ENCODE measurements around the gene GAS2L3.

The GAS2L3 gene

DNA sequence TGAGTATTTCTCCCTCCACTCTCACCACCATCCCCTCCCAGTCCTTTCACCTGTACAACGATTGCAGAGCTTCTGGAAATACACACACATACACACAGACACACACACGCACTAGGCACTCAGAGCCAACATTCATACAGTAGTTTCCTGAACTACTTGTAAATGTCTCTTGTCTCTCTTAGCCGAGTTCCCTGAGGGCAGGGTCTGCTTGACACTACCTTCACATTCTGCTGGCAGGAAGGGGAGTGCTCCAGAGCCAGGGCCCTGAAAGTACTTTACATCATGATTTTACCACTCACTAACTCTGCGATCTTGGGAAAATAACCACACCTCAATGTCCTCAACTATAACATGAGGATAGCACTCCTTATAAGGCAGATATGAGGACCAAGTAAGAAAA lies 82.7 kb downstream of the GAS2L3 start:
- H3K4me3 ChIP-seq (replicated peaks; ENCODE audit: low read depth, low read length) = no peak overlapping the region
- DNase-seq (ENCODE audit: low read depth) = no peak
- TF ChIP-seq, protein P1, sequence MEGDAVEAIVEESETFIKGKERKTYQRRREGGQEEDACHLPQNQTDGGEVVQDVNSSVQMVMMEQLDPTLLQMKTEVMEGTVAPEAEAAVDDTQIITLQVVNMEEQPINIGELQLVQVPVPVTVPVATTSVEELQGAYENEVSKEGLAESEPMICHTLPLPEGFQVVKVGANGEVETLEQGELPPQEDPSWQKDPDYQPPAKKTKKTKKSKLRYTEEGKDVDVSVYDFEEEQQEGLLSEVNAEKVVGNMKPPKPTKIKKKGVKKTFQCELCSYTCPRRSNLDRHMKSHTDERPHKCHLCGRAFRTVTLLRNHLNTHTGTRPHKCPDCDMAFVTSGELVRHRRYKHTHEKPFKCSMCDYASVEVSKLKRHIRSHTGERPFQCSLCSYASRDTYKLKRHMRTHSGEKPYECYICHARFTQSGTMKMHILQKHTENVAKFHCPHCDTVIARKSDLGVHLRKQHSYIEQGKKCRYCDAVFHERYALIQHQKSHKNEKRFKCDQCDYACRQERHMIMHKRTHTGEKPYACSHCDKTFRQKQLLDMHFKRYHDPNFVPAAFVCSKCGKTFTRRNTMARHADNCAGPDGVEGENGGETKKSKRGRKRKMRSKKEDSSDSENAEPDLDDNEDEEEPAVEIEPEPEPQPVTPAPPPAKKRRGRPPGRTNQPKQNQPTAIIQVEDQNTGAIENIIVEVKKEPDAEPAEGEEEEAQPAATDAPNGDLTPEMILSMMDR (IDR thresholded peaks at IDR 0.05; ENCODE audit: low read length, missing control alignments) = no peak

DNA sequence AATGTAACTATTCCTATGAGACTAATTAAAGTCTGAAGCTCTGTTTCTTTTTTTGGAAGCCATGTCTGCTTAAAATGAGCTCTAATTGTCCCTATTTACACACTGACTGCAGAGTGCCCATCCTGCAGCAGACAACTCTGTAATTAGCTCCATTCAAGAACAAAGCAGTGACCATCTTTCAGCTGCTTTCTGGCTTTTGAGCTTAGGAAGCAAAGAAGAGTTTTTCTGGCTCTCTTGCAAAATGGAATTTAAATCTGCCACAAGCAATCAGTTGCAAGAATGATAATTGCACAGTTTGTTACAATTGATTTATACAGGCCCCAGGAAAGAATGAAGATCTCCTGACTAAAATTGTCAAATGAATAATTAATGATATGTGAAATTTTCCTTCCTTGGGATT lies 83.4 kb downstream of the GAS2L3 start:
- H3K4me3 ChIP-seq (replicated peaks; ENCODE audit: low read depth, low read length) = no peak overlapping the region
- DNase-seq (ENCODE audit: low read depth) = no peak
- TF ChIP-seq, protein P1 (IDR thresholded peaks at IDR 0.05; ENCODE audit: low read length, missing control alignments) = no peak

DNA sequence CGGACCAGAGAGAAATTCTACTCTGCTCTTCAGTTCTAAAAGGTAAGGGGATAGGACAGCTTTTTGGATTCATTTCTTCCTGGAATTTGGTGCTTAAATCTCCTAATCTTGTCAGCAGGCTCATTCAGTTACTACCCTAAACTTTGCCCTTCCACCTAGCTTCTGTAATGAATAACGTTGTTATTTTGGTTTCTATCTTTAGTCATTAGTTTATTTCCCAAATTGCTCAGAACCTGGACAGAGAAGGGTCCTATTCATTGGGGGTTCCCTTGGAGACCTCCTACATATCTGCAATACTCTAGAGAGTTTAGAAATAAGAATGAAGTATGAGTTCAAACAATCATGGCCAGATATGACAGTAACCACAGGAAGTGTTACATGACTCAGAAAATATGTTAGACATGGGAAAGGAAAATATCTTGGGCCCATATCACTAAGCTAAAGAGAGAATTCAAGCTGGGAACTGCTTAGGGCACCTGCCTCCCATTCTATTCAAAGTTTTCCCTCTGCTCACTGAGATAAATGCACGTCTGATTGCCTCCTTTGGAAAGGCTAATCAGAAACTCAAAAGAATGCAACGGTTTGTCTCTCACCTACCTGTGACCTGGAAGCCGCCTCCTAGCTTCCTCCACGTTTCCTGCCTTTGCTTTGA lies 87.9 kb downstream of the GAS2L3 start:
- H3K4me3 ChIP-seq (replicated peaks; ENCODE audit: low read depth, low read length) = no peak overlapping the region
- TF ChIP-seq, protein P1 (IDR thresholded peaks at IDR 0.05; ENCODE audit: low read length, missing control alignments) = no peak
- DNase-seq (ENCODE audit: low read depth) = peak; percentile 60

DNA sequence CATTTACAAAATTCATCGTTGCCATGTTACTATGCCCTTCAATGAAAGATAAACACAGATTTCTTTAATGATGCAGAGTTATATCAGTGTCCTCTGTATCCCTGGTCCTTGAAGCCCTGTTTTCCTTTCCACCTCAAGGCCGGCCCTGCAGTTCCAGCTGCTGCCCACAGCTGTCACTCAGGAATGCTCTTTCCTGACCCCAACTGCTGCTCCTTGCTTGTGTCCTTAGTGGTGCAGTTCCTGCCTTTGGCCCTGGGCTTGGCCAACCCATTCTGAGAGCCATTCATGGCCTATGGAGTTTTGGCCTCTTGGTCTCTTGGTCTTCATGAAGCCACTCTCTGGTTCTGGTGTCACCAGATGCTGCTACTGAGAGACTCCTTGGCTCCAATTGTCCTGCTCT lies 93.1 kb downstream of the GAS2L3 start:
- TF ChIP-seq, protein P1 (IDR thresholded peaks at IDR 0.05; ENCODE audit: low read length, missing control alignments) = no peak
- DNase-seq (ENCODE audit: low read depth) = no peak
- no peak overlapping the region for H3K4me3 ChIP-seq (replicated peaks; ENCODE audit: low read depth, low read length)

DNA sequence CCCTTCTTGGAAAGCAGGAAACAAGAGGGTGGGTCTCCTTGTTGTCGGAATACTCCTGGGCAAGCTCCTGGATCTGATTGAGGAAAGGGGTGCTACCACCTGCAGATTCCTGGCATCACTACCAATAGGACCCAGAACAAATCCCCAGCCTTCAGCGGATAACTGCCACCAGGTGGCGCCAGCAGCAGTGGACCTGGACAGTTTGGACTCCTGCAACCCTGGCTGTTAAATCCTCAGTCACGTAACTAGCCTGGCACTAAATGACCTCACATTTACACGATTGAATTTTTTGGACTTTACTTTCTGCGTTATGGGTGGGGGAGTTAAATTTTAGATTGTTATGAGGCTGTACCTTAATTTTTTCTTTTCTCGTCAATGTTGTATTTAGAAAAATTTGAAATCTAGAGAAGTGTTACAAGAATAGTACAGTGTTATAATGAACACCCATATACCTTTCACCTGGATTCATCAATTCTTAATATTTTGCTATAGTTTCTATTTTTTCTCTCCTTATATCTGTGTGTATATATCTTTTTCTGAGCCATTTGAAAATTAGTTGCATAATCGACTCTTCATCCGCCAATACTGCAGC lies 95.6 kb downstream of the GAS2L3 start:
- H3K4me3 ChIP-seq (replicated peaks; ENCODE audit: low read depth, low read length) = no peak overlapping the region
- peak; percentile 81 for DNase-seq (ENCODE audit: low read depth)
- TF ChIP-seq, protein P1 (IDR thresholded peaks at IDR 0.05; ENCODE audit: low read length, missing control alignments) = peak; percentile 99

DNA sequence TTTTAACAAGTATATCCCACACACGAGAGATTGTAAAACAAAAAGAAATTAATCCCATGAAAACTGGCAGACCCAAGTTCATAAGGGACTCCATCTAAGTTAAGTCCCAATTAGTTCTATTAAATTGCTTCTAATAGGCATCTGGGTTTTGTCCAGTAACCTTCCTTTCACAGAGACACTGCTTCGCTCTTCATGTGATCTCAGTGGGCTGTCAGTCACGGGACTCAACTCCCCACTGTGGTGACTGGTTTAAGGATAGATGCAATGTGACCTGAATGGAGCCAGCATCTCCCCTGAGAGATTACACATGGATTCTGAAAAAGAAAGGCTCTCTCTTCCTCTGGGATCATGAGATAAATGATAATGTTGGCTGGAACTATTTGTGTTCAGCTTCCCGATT lies 96.4 kb downstream of the GAS2L3 start:
- no peak overlapping the region for H3K4me3 ChIP-seq (replicated peaks; ENCODE audit: low read depth, low read length)
- TF ChIP-seq, protein P1 (IDR thresholded peaks at IDR 0.05; ENCODE audit: low read length, missing control alignments) = no peak
- DNase-seq (ENCODE audit: low read depth) = no peak

All from fibroblast of pulmonary artery (primary cell).